Endothelial cell of umbilical vein (primary cell): ENCODE data around the gene KIAA1191.

ENCODE experiments used
- CTCF ChIP-seq, 2 donors: IDR thresholded peaks; 1 replicate in 1 of 2; 2 replicates in 1 of 2; pipeline ENCODE4 v1.5.1; 2011; ENCODE audit warnings: low read length in 2 of 2, mild to moderate bottlenecking in 2 of 2, moderate library complexity in 2 of 2, control low read depth in 1 of 2, inconsistent platforms in 1 of 2, low read depth in 1 of 2; ENCODE audit not compliant: insufficient read depth in 1 of 2; ENCODE audit errors: extremely low read depth in 1 of 2
- EZH2 ChIP-seq: IDR thresholded peaks from 2 replicates; pipeline ENCODE4 v1.6.1; 2012; ENCODE audit warnings: borderline replicate concordance, low read depth, mild to moderate bottlenecking, moderate library complexity, low read length, inconsistent platforms; ENCODE audit not compliant: severe bottlenecking
- GATA2 ChIP-seq: IDR thresholded peaks from 2 replicates; pipeline ENCODE4 v1.7.0; 2011; ENCODE audit warnings: low read depth, mild to moderate bottlenecking, moderate library complexity, mixed read lengths, low read length; ENCODE audit not compliant: insufficient read length, insufficient read depth
- MYC ChIP-seq: IDR thresholded peaks from one replicate; pipeline ENCODE4 v1.6.1; 2011; ENCODE audit warnings: mild to moderate bottlenecking, low read depth, low read length
- POLR2A ChIP-seq: IDR thresholded peaks from 2 replicates; pipeline ENCODE4 v1.6.1; 2012; ENCODE audit warnings: low read depth, mild to moderate bottlenecking, control low read depth, low read length
- POLR2AphosphoS5 ChIP-seq: IDR thresholded peaks from 2 replicates; pipeline ENCODE4 v1.6.1; 2012; ENCODE audit warnings: low read depth, mild to moderate bottlenecking, control low read depth, low read length, moderate library complexity; ENCODE audit not compliant: insufficient read depth
- TF ChIP-seq, protein P1 (sequence below): IDR thresholded peaks from 2 replicates; pipeline ENCODE4 v1.6.1; 2011; ENCODE audit not compliant: insufficient read depth, insufficient read length

DNA sequence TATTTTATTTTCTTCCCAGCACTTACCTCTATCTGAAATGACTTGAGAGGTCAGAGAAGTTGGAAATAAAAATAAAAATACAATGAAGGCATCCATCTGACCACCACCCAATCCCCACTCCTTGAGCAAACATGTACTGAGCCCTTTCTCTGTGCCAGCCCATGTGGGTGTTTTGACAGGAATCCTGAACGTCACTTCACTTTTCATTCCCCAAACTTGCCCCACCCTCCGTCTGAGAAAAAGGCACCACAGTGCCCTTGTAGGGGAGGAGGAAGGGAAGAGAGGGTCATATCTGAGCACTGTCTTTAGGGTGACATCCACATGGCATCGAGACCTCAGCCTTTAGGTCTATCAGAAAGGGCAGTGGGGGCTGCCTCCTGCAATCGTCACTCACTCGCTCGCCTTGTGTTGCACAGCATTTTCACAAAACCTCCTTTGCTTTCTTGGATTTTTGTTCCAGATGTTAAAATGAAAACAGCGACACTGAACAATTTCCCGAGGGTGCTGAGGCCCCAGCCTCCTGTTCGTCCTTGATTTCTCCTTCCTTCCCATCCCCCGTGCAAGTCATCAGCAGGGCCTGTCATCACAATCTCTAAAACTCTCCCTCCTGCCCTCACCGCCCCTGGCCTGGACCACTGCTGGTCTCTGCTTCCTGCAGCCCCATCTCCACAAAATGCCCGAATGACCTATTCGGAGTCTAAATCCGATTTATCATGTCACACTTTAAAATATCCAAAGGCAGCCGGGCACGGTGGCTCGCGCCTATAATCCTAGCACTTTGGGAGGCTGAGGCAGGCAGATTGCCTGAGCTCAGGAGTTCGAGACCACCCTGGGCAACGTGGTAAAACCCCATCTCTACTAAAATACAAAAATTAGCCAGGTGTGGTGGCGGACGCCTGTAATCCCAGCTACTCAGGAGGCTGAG is 40.0 kb upstream of the KIAA1191 start:
- TF ChIP-seq CTCF (IDR thresholded peaks at IDR 0.05; ENCODE audit: extremely low read depth in 1 of 2, insufficient read depth in 1 of 2, low read depth in 1 of 2, low read length in 2 of 2): no peak
- TF ChIP-seq POLR2A: no peak
- TF ChIP-seq, protein P1, sequence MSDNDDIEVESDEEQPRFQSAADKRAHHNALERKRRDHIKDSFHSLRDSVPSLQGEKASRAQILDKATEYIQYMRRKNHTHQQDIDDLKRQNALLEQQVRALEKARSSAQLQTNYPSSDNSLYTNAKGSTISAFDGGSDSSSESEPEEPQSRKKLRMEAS: no peak
- TF ChIP-seq MYC: no peak
- no peak for TF ChIP-seq POLR2AphosphoS5
- TF ChIP-seq EZH2: no peak
- TF ChIP-seq GATA2: no peak
